Neural cell (in vitro differentiated cells): Measurements from ENCODE around the gene NOP14. TPM values are rescaled to one million over a fixed set of nuclear protein-coding genes. Genes with fewer than 3 reads are reported as not detected.

Experiments
- H2AFZ ChIP-seq: fragments of 200-600, 300-800 bp; sonication (generic), shearing (Covaris generic); 2 replicates; pipeline ENCODE4 v1.6.0; 2014; ENCODE audit warnings: low read depth, mild to moderate bottlenecking, antibody characterized with exemption, low read length, moderate library complexity
- H3F3A ChIP-seq: fragments of 200-600 bp; shearing (Covaris generic); 2 replicates; pipeline ENCODE4 v1.6.1; 2016; ENCODE audit warnings: mild to moderate bottlenecking, moderate library complexity, mixed read lengths, antibody characterized with exemption, low read length; ENCODE audit not compliant: insufficient read depth, poor library complexity, severe bottlenecking
- H3K27ac ChIP-seq: fragments of 200-600, 300-800 bp; sonication (generic), shearing (Covaris generic); 2 replicates; pipeline ENCODE4 v1.5.1; 2014; ENCODE audit warnings: mild to moderate bottlenecking, low read length, moderate library complexity
- H3K27me3 ChIP-seq: fragments of 300-800, 200-600 bp; sonication (generic), shearing (Covaris generic); 2 replicates; pipeline ENCODE4 v1.6.0; 2014; ENCODE audit warnings: mild to moderate bottlenecking, low read depth, low read length, moderate library complexity; ENCODE audit not compliant: insufficient read depth
- H3K36me3 ChIP-seq: fragments of 300-800, 200-600 bp; sonication (generic), shearing (Covaris generic); 2 replicates; pipeline ENCODE4 v1.5.1; 2014; ENCODE audit warnings: mild to moderate bottlenecking, antibody characterized with exemption, low read length, moderate library complexity; ENCODE audit not compliant: insufficient read depth
- H3K4me2 ChIP-seq: fragments of 300-800, 200-600 bp; sonication (generic), shearing (Covaris generic); 2 replicates; pipeline ENCODE4 v1.6.0; 2014; ENCODE audit warnings: mild to moderate bottlenecking, low read length
- H3K4me3 ChIP-seq: fragments of 300-800, 200-600 bp; sonication (generic), shearing (Covaris generic); 2 replicates; pipeline ENCODE4 v1.5.1; 2014; ENCODE audit warnings: mild to moderate bottlenecking, low read length, moderate library complexity
- H3K79me2 ChIP-seq: fragments of 200-600 bp; shearing (Covaris generic); replicated peaks from 2 replicates; pipeline ENCODE4 v1.6.0; 2014; ENCODE audit warnings: mild to moderate bottlenecking, low read length, moderate library complexity; ENCODE audit not compliant: insufficient read depth
- H3K9ac ChIP-seq: fragments of 300-800, 200-600 bp; sonication (generic), shearing (Covaris generic); 2 replicates; pipeline ENCODE4 v1.6.1; 2016; ENCODE audit warnings: mild to moderate bottlenecking, low read length, mixed read lengths
- H3K9me2 ChIP-seq: fragments of 200-600 bp; shearing (Covaris generic); 2 replicates; pipeline ENCODE4 v1.6.1; 2016; ENCODE audit warnings: mild to moderate bottlenecking, low read length, mixed read lengths; ENCODE audit not compliant: insufficient read depth
- H3K9me3 ChIP-seq: fragments of 200-600, 300-800 bp; sonication (generic), shearing (Covaris generic); 2 replicates; pipeline ENCODE4 v1.6.1; 2016; ENCODE audit warnings: mild to moderate bottlenecking, mixed run types, low read length, moderate library complexity, mixed read lengths
- H4K20me1 ChIP-seq: fragments of 200-600 bp; shearing (Covaris generic); 2 replicates; pipeline ENCODE4 v1.6.1; 2016; ENCODE audit warnings: mild to moderate bottlenecking, mixed run types; ENCODE audit not compliant: insufficient read depth
- EP300 ChIP-seq: fragments of 450-650 bp; conservative IDR thresholded peaks from 2 replicates; pipeline ENCODE4 v1.6.1; 2014; ENCODE audit warnings: antibody characterized with exemption, mild to moderate bottlenecking, moderate library complexity; ENCODE audit not compliant: poor library complexity, severe bottlenecking
- EZH2 ChIP-seq: fragments of 200-600, 300-800 bp; shearing (Covaris generic), sonication (generic); IDR thresholded peaks from 2 replicates; pipeline ENCODE4 v1.6.1; 2014; ENCODE audit warnings: antibody characterized with exemption, low read length, borderline replicate concordance, mild to moderate bottlenecking; ENCODE audit not compliant: insufficient read depth, poor library complexity, severe bottlenecking
- MXI1 ChIP-seq: fragments of 450-650 bp; conservative IDR thresholded peaks from 2 replicates; pipeline ENCODE4 v1.6.1; 2014; ENCODE audit warnings: antibody characterized with exemption, mild to moderate bottlenecking; ENCODE audit not compliant: poor library complexity, severe bottlenecking
- POLR2AphosphoS5 ChIP-seq: IDR thresholded peaks from 2 replicates; pipeline ENCODE4 v1.6.1; 2012
- RAD21 ChIP-seq: fragments of 450-650 bp; conservative IDR thresholded peaks from 2 replicates; pipeline ENCODE4 v1.6.1; 2014; ENCODE audit warnings: antibody characterized with exemption, mild to moderate bottlenecking, moderate library complexity
- SMC3 ChIP-seq: fragments of 450-650 bp; conservative IDR thresholded peaks from 2 replicates; pipeline ENCODE4 v1.6.1; 2014; ENCODE audit warnings: antibody characterized with exemption, mild to moderate bottlenecking, moderate library complexity; ENCODE audit not compliant: poor library complexity
- TAF1 ChIP-seq: IDR thresholded peaks from 2 replicates; pipeline ENCODE4 v1.6.1; 2012; ENCODE audit warnings: low read depth
- polyA plus RNA-seq: library from polyadenylated mRNA; depleted of rRNA; stranded (reverse); fragments of >200 nt; gene quantifications from 2 replicates; pipeline ENCODE4 v1.2.3, GENCODE V29; 2014
- TF ChIP-seq, protein P1 (sequence below): fragments of 450-650 bp; IDR thresholded peaks from 2 replicates; pipeline ENCODE4 v1.5.1; 2014; ENCODE audit warnings: antibody characterized with exemption, mild to moderate bottlenecking, moderate library complexity; ENCODE audit not compliant: poor library complexity, severe bottlenecking
- TF ChIP-seq, protein P2 (sequence below): IDR thresholded peaks from 2 replicates; pipeline ENCODE4 v1.6.1; 2012; ENCODE audit warnings: borderline replicate concordance

Gene NOP14
- polyA plus RNA-seq, 1 donor from 2014 or later = 6.3 TPM

DNA sequence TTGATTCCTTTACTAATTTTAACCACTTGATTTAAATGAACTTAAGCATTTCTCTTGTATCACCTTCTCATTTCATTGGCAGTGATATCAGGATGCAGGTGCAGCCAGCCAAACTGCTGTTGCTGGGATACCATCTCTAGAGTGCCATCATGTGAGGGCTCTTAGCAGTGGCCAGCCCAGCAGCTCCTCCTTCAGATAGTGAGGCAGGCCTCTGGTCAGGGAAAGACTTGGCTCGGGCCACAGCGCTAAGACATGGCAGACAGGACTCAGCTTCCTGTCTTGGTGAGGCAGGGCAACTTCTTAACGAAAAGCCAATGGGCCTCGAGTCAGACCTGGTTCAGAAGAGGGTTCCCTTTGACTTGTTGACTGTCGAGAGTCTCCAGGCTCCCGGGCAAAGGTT lies 50.0 kb downstream of the NOP14 start:
- Histone ChIP-seq H3F3A (no peaks in the 10 kb centered on the region), H3K36me3 (peaks cover 11% of the 10 kb centered on the region), H3K4me2 (no peak overlapping the region), H3K9ac (no peak overlapping the region), H4K20me1 (no peaks in the 10 kb centered on the region), H3K9me3 (no peaks in the 10 kb centered on the region), H3K79me2 (no peaks in the 10 kb centered on the region), H2AFZ (no peak overlapping the region), H3K9me2 (no peaks in the 10 kb centered on the region), H3K27ac (no peak overlapping the region), H3K4me3 (no peak overlapping the region), H3K27me3 (no peaks in the 10 kb centered on the region)
- no peak for TF ChIP-seq SMC3
- no peak for TF ChIP-seq MXI1
- TF ChIP-seq, protein P1, sequence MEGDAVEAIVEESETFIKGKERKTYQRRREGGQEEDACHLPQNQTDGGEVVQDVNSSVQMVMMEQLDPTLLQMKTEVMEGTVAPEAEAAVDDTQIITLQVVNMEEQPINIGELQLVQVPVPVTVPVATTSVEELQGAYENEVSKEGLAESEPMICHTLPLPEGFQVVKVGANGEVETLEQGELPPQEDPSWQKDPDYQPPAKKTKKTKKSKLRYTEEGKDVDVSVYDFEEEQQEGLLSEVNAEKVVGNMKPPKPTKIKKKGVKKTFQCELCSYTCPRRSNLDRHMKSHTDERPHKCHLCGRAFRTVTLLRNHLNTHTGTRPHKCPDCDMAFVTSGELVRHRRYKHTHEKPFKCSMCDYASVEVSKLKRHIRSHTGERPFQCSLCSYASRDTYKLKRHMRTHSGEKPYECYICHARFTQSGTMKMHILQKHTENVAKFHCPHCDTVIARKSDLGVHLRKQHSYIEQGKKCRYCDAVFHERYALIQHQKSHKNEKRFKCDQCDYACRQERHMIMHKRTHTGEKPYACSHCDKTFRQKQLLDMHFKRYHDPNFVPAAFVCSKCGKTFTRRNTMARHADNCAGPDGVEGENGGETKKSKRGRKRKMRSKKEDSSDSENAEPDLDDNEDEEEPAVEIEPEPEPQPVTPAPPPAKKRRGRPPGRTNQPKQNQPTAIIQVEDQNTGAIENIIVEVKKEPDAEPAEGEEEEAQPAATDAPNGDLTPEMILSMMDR = no peak
- TF ChIP-seq EP300 = no peak
- TF ChIP-seq TAF1 = no peak
- TF ChIP-seq POLR2AphosphoS5 = no peak
- no peak for TF ChIP-seq EZH2
- no peak for TF ChIP-seq RAD21
- TF ChIP-seq, protein P2, sequence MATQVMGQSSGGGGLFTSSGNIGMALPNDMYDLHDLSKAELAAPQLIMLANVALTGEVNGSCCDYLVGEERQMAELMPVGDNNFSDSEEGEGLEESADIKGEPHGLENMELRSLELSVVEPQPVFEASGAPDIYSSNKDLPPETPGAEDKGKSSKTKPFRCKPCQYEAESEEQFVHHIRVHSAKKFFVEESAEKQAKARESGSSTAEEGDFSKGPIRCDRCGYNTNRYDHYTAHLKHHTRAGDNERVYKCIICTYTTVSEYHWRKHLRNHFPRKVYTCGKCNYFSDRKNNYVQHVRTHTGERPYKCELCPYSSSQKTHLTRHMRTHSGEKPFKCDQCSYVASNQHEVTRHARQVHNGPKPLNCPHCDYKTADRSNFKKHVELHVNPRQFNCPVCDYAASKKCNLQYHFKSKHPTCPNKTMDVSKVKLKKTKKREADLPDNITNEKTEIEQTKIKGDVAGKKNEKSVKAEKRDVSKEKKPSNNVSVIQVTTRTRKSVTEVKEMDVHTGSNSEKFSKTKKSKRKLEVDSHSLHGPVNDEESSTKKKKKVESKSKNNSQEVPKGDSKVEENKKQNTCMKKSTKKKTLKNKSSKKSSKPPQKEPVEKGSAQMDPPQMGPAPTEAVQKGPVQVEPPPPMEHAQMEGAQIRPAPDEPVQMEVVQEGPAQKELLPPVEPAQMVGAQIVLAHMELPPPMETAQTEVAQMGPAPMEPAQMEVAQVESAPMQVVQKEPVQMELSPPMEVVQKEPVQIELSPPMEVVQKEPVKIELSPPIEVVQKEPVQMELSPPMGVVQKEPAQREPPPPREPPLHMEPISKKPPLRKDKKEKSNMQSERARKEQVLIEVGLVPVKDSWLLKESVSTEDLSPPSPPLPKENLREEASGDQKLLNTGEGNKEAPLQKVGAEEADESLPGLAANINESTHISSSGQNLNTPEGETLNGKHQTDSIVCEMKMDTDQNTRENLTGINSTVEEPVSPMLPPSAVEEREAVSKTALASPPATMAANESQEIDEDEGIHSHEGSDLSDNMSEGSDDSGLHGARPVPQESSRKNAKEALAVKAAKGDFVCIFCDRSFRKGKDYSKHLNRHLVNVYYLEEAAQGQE = no peak

DNA sequence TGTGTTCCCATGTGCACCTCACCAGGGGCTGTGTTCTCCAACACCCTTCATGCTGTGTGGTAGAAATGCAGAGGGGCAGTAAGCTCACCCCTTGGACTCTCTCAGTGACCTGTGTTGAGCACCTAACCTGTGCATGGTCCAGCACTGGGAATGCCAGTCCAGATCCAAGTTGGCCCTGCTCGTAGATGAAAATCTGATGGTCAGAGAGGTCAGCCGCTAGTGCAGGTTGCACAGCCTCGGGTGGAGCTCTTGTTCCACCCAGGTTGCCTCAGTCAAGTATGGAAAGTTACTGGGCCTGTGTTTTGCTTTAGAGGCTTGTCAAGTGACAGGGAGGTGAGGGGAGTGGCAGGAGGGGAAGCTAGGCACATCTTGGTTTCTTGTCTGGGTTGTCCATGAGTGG lies 51.3 kb downstream of the NOP14 start:
- Histone ChIP-seq H3K27me3 (no peaks in the 10 kb centered on the region), H3K27ac (no peak overlapping the region), H4K20me1 (no peaks in the 10 kb centered on the region), H3K79me2 (no peaks in the 10 kb centered on the region), H3K4me2 (no peak overlapping the region), H3K9me3 (no peaks in the 10 kb centered on the region), H2AFZ (no peak overlapping the region), H3K9me2 (no peaks in the 10 kb centered on the region), H3F3A (no peaks in the 10 kb centered on the region), H3K9ac (no peak overlapping the region), H3K4me3 (no peak overlapping the region), H3K36me3 (peaks cover 11% of the 10 kb centered on the region)
- TF ChIP-seq EZH2 = no peak
- TF ChIP-seq, protein P1 = no peak
- no peak for TF ChIP-seq EP300
- TF ChIP-seq TAF1 = no peak
- no peak for TF ChIP-seq RAD21
- no peak for TF ChIP-seq SMC3
- TF ChIP-seq MXI1 = no peak
- TF ChIP-seq, protein P2 = no peak
- no peak for TF ChIP-seq POLR2AphosphoS5
